ENCODE results near the gene GCN1. TPM values are rescaled to one million over a fixed set of nuclear protein-coding genes. Genes with fewer than 3 reads are reported as not detected.

GCN1 gene
- total and polyA plus RNA-seq, 11 donors: 7.2 to 51.7 (median 33.7) TPM

DNA sequence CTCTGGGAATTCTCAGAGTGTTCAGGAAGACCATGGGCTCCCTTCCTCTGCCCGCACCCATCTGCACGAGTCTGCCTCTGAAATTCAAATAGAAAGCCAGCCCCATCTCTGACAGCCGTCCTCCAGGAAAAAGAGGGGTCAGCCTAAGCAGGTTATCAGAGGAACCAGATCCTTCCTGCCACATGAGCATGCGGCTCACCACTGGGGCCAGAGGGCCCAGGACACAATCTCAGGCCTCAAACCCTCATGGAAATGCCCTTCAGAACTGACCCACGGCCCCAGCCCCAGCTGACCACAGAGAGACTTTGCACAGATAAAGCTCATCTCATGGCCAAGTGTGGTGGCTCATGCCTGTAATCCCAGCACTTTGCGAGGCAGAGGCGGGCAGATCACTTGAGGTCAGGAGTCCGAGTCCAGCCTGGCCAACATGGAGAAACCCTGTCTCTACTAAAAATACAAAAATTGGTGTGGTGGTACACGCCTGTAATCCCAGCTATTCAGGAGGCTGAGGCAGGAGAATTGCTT, 47.8 kb upstream of the GCN1 start:
- DNase-seq (peak in 2 of 5 donors; percentile 45 to 50), ATAC-seq (peak; percentile 28 to 75 (median 45))
- peaks cover 34 to 98% (median 90%) of the 10 kb centered on the region in 12 donors for H3K4me1 ChIP-seq
- TF ChIP-seq POLR2A (IDR thresholded peaks at IDR 0.05) (no peak), CTCF (IDR thresholded peaks at IDR 0.05) (no peak)
- no peaks in the 10 kb centered on the region for H3K27me3 ChIP-seq
- peaks cover 0 to 5% (median 0%) of the 10 kb centered on the region in 9 donors for H3K36me3 ChIP-seq
- intact Hi-C loops (cut with DNase I): no loop called here
- H3K27ac ChIP-seq: peak overlapping the region; percentile 53 to 81 (median 72)
- 46 to 62% (median 50%) methylated on average over 6 to 9 of the region's 9 CpGs for WGBS, 4 donors
- H3K4me3 ChIP-seq: no peak overlapping the region
- no peaks in the 10 kb centered on the region for H3K9me3 ChIP-seq

DNA sequence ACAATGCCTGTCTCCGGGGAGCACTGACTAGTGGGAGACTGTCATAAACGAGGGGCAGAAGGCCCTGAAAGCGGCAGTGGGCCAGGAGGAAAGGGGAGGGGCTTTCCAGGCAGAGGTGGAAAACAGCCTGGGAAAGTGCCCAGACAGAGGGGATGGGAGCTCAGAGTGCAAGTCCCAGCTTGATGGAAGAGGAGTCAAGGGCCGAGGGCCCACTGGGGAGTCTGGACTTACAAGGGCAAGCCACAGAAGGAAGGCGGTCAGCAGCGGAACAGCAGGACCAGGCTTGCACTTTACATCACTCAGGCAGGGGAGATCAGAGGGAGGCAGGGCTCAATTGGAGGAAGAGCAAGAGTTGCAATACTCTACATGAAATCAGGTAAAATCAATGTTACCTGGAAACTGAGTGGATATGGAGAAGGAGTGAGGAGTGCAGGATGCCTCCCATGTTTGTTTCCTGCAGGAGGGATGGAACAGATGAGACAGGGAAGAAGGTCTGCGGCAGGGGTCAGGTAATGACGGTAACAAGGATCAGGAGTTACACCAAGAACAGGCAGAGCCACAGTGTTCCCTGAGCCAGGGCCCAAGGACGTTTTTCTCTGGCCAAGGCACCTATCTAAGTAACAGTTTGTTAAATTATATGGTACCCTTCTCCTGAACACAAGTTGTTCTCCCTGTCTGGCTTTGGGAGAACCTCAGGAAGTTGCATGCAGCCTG, 47.2 kb upstream of the GCN1 start:
- ATAC-seq: peak in 1 of 4 donors; percentile 5
- Histone ChIP-seq H3K4me1 (peaks cover 36 to 98% (median 90%) of the 10 kb centered on the region in 12 donors), H3K27me3 (no peaks in the 10 kb centered on the region), H3K9me3 (no peaks in the 10 kb centered on the region), H3K4me3 (peak overlapping the region in 4 of 12 donors; percentile 1 to 20 (median 8)), H3K27ac (peak overlapping the region; percentile 43 to 81 (median 74)), H3K36me3 (peaks cover 0 to 5% (median 0%) of the 10 kb centered on the region in 9 donors)
- DNase-seq: peak in 1 of 5 donors; percentile 37
- no peak for TF ChIP-seq CTCF (IDR thresholded peaks at IDR 0.05)
- TF ChIP-seq POLR2A (IDR thresholded peaks at IDR 0.05): no peak
- intact Hi-C loops (cut with DNase I): no loop called here
- 41 to 56% (median 44%) methylated on average over 9 of the region's 9 CpGs for WGBS, 4 donors

- no peak for TF ChIP-seq CTCF (IDR thresholded peaks at IDR 0.05)
- no peak for TF ChIP-seq POLR2A (IDR thresholded peaks at IDR 0.05)
- no peaks in the 10 kb centered on the region for H3K27me3 ChIP-seq
- 32 to 62% (median 52%) methylated on average over 5 of the region's 5 CpGs for WGBS, 4 donors
- peaks cover 46 to 98% (median 94%) of the 10 kb centered on the region in 12 donors for H3K4me1 ChIP-seq
- peaks cover 0 to 5% (median 0%) of the 10 kb centered on the region in 9 donors for H3K36me3 ChIP-seq
- intact Hi-C loops (cut with DNase I): no loop called here
- no peak for DNase-seq
- ATAC-seq: peak in 1 of 4 donors; percentile 16
- H3K9me3 ChIP-seq: no peaks in the 10 kb centered on the region
- no peak overlapping the region for H3K4me3 ChIP-seq
- H3K27ac ChIP-seq: peak overlapping the region in 11 of 12 donors; percentile 33 to 81 (median 72)
These were observed 45.9 kb upstream of the GCN1 start for GRCh38 chr12:120240495-120240833.

- Histone ChIP-seq H3K9me3 (no peaks in the 10 kb centered on the region), H3K4me1 (peaks cover 50 to 98% (median 94%) of the 10 kb centered on the region in 12 donors), H3K27ac (peak overlapping the region in 9 of 12 donors; percentile 21 to 93 (median 77)), H3K36me3 (peaks cover 0 to 5% (median 0%) of the 10 kb centered on the region in 9 donors), H3K4me3 (no peak overlapping the region), H3K27me3 (no peaks in the 10 kb centered on the region)
- DNase-seq (no peak), ATAC-seq (no peak)
- TF ChIP-seq CTCF (IDR thresholded peaks at IDR 0.05) (no peak), POLR2A (IDR thresholded peaks at IDR 0.05) (no peak)
- intact Hi-C loops (cut with DNase I): no loop called here
- 74 to 92% (median 84%) methylated on average over 2 of the region's 2 CpGs for WGBS, 4 donors
These were observed 45.4 kb upstream of the GCN1 start for GRCh38 chr12:120239776-120240494.

Data from heart left ventricle (tissue), 16 donors.